A204.1 (cell line): ENCODE measurements around the gene PRKAB1.

Experiments
- FAIRE-seq: peaks from 2 replicates; lab custom pipeline; 2012; peaks lifted over from hg19 to GRCh38; lab: Jason Lieb, UNC

The PRKAB1 gene

DNA sequence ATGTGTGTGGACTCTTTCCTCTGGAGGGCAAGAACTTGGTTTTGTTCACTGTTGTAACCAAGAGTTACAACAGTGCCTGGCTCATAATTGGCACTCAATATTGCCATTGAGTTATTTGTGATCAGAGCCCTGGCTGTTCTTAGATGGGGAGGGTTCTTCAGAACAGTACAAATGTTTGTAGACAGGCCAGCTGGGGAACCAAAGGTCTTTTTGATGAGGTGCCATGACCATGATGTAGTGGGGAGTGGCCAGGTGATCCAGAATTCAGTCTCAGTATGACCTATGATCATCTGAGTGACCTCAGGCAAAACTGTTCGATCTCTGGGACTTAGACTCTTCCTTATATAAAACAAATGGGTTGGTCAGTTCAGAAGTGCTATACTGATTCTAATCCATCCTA, 3.3 kb upstream of the PRKAB1 start:
- no peak for FAIRE-seq

DNA sequence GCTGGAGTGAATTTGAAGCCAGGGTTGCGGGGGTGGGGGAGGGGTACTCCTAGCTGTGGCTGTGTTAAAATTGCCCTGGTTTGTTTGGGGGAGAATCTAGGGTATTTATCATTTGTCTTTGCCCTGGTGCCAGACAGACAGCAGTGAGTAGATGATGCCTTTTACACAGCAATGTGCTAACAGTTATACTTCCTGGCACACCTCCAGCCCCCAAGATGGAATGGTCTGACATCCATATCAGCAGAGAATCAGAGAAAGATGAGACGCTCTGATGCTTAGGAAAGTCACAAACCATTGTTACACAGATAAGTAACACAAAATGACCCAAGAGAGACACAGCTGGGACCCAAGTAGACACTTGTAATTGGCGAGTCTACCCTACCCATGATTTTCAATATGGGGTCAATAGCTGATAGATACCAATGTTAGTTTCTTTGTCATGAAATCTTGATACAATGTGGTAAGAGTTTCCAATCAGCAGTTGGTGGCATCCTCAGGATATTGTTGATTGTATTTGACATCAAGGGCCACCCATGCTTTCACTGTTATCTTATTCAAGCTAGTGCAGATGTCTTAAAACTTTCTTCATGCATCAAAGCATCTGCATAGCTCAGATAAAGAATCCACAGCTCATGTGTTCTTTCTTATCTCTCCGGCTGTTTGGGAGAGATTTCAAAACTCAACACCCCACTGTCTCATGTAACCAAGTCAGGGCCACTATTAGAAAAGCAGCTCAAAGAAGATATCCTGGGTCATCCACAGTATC, 2.6 kb upstream of the PRKAB1 start:
- FAIRE-seq, result no peak

DNA sequence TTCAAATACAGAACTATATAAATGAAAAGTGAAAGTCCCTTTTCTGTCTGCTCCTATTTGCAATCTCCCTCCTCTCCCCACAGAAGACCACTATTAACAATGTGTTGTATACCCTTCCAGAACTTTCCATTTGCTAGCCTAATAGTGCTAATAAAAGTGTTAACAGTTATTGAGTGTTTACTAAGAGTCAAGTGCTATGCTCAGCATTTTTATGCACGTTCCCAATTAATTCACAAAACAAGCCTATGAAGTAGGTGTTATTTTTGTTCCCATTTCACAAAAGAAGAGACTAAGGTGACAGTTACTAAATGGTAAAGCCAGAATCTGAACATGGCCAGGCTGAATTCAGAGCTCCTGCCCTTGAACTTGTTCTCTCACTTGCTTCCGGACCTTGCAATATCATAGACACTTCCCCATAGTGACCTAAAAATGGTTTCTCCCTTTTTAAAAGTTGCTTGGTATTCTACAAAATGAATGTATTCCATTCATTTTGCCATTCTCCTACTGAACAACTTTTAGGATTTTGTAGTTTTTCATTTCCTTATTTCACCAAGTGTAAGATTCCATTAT, 1.6 kb upstream of the PRKAB1 start:
- no peak for FAIRE-seq

DNA sequence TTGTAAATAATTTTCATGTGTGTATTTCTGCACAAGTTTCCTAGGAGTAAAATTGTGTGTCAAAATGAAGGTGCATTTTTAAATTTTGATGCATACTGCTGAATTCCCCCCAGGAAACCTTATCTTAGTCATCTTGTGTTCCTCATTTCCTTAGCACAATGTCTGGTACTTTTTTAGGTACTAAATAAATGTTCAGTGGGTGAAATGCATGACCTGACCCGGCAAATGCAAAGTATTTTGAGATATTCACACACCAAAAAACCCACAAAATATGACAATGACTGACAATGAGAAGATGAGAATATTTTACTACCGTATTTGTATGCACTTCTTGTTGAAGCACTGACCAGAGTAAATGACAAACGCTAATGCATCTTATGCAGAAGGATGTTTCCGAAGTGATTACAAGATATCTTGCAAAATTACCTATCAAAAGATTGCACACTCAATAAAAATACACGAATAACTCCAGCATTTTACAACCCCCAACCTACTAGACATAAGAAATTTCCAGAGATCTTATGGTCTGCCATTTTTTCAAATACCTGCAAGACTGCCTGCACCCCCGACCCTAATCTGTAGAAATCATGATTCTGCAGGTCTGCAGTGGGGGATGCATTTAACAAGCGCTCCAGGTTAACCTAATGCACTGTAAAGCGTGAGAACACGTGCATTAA, 895 bp upstream of the PRKAB1 start:
- FAIRE-seq, result no peak

DNA sequence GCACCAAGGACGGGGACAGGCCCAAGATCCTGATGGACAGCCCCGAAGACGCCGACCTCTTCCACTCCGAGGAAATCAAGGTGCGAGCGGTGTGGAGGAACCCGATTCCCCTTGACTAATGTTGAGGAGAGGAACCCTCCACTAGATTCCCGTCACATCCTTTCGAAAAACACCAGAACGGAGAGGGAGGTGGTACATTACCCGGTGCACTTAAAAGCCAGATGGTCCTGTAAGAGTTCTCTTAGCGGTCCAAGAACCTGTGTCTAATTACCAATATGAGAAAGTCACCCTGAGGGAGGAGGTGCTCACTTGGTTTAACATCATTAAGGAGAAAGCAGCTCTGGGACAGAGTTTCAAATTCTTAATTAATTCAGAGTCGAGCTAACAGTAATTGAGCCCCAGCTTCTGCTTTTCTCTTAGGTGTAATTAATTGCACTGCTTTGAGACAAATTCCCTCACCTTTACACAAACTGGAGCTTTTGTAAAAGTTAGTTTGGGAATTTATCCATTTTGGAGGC, 450 bp downstream of the PRKAB1 start:
- no peak for FAIRE-seq

DNA sequence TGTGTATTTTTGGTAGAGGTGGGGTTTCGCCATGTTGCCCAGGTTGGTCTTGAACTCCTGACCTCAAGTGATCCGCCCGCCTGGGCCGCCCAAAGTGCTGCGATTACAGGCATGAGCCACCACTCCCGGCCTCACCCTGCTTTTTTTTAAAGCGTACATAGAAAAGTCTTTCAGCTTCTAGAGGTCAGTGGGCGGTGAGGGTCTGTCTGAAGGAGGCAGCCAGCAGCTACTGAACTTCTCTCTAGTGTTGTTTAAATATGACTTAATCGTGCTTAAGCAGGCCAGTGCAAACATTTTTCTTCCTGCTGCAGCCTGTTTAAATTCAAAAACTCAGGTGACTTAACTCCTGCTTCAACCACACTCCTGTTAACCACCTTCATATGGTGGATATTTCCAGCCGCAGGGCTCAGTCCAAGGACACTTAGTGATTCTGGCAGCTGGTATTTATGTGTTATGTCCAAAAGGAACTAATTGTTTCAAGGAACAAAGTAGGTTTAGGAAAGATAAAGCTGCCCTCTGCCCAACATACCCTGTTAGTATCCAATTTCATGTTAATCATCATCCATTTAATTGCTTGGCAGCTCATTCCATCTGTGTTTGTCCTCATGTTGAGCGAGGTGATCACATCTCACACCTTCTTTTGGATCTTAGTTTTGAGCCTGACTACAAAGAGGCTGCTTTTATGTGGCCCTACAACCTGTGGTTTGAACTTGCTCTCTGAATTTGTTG, 2.0 kb downstream of the PRKAB1 start:
- FAIRE-seq, result no peak

DNA sequence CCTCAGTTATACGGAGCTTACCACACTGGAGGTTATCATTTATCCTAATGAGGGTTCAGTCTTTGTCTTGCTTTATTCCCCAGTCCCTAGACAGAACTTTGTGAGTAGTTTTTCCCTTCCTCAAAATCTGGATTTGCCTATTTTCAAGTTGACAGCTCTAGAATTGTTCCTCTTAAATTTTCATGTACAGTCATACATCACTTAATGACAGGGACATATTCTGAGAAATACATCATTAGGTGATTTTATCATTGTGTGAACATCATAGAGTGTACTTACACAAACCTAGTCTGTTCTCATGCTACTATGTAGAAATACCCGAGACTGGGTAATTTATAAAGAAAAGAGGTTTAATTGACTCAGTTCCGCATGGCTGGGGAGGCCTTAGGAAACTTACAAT, 3.1 kb downstream of the PRKAB1 start:
- no peak for FAIRE-seq

DNA sequence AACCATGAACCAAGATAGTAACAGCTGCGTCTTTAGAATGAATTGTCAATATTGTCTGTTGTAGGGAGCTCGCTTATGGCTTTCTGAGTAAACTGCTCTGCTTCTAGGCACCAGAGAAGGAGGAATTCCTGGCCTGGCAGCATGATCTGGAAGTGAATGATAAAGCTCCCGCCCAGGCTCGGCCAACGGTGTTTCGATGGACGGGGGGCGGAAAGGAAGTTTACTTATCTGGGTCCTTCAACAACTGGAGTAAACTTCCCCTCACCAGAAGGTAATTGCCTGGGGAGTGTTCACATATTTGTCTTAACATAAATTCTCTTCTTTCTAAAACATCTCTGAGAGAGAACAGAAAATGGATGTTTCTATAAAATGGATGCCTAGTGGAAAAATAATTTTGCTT, 4.3 kb downstream of the PRKAB1 start:
- no peak for FAIRE-seq

DNA sequence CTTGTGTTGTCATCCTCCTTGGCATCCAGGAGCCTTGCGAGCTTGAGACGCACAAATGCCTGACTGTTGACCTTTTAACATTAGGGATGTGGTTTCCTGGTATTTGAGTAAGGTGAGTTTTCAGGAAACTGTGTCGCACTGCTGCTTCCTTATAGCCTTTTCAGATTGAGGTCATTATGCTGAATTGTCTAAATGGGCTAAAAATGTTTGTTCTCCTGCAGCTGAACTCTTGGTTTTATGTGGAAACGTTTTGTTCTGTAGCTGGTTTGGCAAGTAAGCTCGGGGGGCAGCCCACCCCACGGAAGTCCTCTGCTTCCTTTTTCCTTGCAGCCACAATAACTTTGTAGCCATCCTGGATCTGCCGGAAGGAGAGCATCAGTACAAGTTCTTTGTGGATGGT, 5.7 kb downstream of the PRKAB1 start:
- FAIRE-seq, result no peak

DNA sequence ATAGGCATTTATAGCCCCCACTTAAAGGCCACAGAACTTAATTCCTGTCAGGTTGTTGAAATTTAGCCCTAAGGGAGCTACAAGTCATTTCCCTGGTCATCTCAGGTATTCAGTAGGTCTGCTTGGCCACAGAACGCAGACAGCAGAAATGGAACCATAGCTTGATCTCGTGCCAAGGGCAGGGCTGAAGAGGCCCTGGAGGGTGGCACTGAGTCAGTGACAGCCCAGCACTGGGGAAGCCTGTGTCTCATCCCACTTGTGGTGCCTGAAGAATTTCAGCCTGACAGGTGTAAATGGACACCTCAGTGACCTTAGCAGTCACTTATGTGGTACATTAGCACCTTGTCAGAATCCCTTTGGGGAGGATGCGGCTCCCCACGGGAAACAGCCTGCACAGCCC, 6.6 kb downstream of the PRKAB1 start:
- no peak for FAIRE-seq

DNA sequence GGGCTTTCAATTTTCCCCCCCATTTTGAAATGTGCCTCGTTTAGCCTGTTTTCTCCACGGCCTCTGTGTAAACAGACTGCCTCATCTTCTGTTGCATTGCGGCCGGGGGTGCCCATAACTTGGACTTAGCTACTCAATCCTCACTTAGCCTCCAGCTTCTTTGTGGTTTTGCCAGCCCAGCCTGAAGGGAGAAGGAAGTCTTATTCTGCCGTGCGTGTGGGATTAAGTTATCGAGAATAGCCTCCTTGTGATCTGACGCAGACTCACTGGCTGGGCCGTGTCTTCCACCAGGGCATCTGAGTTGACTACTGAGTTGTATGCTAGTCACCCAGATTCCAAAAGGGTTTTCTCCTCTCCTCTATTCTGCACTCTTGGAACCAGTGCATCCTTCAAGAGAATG, 8.1 kb downstream of the PRKAB1 start:
- no peak for FAIRE-seq

DNA sequence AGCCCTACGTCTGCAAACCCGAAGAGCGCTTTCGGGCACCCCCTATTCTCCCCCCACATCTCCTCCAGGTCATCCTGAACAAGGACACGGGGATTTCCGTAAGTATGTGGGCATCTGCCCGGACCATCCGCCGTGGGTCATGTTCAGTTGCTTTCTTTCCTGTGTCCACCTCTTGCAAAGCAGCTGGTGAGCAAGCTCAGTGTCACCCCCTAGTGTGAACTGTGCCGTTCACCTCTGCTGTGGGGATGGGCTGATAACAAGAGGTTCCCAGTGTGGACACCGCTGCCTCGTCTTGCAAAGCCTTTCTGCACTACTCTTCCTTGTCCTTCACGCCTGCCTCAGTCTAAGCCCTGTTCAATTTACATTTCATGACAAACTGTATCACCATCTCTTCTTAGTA, 8.6 kb downstream of the PRKAB1 start:
- FAIRE-seq, result no peak

DNA sequence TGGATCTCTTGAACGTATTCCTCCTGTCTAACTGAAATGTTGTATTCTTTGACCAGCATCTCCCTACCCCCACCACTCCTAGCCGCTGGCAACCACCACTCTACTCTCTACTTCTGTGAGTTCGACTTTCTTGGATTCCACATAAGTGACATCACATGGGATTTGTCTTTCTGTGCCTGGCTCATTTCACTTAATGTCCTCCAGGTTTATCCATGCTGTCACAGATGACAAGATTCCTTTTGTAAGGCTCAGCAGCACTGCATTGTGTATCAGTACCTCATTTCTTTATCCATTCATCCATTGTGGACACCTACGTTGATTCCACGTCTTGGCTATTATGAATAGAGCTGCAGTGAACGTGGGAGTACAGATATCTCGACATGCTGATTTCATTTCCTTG, 10.5 kb downstream of the PRKAB1 start:
- no peak for FAIRE-seq

DNA sequence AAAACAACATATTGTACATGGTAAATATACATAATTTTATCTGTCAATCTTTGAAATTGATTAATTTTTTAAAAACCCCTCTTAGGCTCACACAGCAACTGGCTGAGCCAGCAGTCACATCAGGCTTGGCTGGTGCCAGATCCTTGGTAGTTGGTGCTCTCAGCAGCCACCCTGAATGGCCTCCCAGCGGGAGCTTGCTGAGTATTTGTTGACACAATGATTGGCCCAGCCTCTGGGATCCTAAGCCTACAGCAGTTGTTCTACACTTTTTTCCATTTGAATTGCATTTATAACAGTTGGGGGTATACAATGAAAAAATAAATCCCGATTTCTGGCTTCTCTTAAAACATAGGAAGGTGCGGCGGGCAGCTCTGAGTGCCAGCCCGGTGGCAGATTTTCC, 11.1 kb downstream of the PRKAB1 start:
- no peak for FAIRE-seq

DNA sequence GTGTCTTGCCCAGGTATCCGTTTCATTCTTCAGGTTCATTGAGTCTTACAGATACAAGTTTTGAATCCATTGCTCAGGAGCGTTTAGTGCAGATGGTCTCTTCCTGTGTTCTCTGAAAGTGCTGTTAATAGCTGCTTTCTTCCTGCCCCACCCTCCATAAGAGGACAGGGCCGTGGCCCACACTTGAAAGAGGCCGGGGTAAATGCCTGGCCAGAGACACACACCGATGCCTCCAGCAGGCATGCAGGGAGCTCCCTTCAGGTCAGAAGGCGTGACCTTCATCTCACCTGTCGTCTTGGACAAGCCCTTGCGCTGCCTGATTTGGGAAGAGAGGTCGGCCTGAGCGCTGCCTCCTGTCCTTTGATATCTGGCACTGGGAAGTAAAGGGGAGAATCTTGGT, 11.6 kb downstream of the PRKAB1 start:
- FAIRE-seq, result no peak

DNA sequence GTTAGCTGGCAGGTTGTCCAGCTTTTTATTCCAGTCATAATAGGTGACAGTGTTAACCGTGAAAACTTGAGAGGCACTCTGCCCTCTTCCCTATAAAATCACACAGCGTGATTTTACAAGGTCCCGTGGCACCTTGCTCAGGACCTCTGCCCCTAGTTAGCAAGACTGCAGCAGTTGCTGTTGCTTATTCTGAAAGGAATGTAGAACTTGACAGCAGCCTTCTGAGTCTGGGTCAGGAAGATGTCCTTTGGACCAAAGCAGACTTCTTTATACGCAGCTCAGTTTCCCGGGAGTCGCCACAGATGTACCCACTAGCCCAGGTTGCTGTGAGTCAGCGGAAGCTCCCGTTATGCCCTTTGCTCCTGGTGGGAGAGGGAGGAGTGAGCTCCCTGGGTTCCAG, 13.2 kb downstream of the PRKAB1 start:
- no peak for FAIRE-seq

DNA sequence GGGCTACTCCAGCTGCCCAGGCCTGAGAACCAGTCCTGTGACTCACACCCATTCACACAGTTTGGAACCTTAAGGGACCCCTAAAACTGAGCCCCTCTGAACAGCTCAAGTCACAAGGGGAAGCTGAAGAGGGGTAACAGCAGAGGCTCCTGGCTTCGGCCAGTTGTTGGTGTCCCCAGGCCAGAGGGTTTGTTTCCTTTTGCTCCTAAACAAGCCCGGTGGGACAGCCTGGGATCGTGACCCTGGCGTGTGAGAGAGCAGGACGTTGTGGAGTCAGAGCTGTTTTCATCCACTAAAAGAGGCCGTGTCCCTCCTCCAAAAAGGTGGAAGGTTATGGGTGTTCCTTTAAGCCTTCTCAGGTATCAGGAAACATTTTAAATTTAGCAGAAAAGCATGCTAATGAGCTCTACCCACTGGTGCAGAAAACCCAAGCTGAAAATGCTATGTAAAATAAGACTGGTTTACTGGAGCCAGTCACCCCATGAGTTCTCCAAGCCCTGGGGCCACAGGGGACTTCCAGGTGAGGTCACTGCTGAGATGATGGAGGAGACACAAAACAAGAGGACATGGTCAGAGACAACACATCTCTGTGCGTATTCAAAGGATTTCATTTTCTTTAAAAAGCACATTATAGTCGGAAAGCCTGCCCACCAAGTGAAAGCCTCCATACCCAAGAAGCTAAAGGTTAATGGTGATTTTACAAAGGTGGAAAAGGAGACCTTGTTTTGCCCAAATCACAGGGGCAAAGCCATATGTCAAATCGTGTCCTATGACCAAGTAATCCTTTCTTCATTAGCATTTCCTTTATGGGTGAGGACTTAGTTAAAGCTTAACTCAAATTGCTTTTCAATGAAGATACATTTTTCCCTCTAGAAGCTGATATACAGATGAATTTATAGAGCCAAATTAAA, 14.1 kb downstream of the PRKAB1 start:
- FAIRE-seq, result no peak

DNA sequence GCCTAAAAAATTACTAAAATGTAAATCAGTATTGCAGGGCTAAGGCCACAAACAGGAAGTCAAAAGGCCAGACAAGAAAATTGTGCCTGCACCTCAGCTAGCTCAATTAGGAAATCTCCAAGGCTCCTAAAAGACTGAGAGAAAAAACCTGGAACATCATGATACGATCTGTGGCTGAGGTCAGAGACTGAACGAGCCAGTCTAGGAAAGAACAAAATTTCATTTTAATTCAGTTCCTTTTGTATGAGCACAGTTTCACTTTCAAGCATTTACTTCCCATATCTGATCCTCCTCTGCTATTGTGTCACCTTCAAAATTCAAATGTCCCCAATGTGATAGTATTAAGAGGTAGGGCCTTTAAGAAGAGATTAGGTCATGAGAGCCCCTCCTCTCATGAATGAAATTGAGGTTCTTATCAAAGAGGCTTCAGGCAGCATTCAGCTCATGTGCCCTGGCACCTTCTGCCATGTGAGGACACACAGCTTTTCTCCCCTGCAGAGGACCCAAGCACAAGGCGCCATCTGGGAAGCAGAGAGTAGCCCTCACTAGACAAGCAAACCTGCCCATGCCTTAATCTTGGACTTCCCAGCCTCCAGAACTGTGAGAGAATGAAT, 14.8 kb downstream of the PRKAB1 start:
- no peak for FAIRE-seq

DNA sequence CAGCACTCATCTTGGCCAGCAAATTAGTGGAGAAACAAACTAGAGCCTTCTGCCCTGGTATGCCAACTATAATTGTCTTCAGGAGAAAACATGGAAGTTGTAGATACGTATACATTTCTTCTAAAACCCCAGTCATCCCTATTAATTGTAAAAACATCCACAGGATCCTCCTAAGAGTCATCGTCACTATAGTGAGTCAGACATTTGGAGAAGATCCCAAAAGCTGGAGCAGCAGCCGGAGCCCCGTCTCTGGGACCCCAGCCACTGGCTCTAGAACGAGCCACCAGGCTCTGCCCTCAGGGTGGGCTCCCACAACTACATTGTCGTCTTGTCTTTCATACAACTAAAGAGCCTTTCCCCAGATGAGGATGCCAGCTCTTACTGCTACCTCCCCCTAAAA, 15.5 kb downstream of the PRKAB1 start:
- FAIRE-seq, result no peak

DNA sequence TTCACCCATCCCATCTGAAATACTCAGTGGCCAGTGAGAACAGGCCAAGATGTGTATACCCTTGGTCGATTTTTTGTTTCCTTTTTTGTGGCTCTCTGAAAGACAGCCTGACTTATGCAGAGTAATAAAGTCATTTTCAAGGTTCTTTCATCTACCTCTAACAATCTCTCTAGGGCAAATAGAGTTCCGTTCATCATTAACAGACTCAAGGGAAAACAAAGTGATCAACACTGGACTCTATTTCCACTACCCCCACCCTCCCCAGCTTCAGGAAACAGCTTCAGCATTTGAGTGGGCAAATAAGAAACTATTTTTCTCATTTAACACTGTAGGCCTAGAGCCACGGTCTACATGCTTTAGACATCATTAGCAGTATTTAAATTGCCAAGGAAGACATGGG, 15.9 kb downstream of the PRKAB1 start:
- FAIRE-seq, result no peak

DNA sequence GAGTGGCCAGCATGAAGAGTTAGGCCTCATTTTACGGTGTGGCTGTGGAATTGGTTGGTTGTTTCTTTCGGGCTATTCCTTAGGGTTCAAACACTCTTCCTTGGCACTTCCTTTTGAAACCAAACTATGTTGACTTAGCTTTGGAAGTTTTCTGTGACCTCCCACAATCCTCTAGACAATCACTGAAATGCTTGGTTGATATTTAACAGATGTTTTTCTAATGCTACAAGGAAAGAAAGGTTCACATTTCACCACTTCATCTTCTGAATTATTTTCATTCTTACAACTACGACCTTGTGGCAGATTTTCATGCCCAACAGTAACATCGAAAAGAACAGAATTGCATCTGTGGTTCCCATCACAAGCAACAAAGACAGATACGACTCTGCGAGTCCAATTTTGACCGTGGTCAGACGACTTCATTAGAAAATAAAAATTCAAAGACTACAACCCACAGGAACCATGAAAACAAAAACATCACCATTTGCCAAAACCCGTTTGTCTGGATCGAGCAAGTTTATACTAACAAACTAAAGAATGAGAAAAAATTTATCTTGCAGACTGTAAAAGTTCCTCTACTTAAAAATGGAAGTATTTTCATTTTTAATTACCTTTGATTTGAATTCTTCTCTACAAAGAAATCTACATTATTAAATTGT, 16.9 kb downstream of the PRKAB1 start:
- FAIRE-seq, result no peak
